Duodenal mucosa (tissue), 2 donors: ENCODE measurements around the gene FKBP4.

Experiments used
- H3K27ac ChIP-seq: one replicate; pipeline ENCODE4 v1.7.0; 2013; ENCODE audit warnings: low read depth, low read length
- H3K27me3 ChIP-seq, 2 donors: one replicate each; pipeline ENCODE4 v1.7.0; 2013; ENCODE audit warnings: low read length in 2 of 2, control low read depth in 1 of 2; ENCODE audit not compliant: insufficient read depth in 2 of 2, control insufficient read depth in 1 of 2
- H3K36me3 ChIP-seq, 2 donors: one replicate each; pipeline ENCODE4 v1.7.0; 2013; ENCODE audit warnings: low read length in 2 of 2, control low read depth in 1 of 2; ENCODE audit not compliant: insufficient read depth in 2 of 2, control insufficient read depth in 1 of 2
- H3K4me1 ChIP-seq, 2 donors: one replicate each; pipeline ENCODE4 v1.7.0; 2013; ENCODE audit warnings: low read length in 2 of 2, control low read depth in 1 of 2; ENCODE audit not compliant: insufficient read depth in 2 of 2, control insufficient read depth in 1 of 2
- H3K4me3 ChIP-seq, 2 donors: one replicate each; pipeline ENCODE4 v1.7.0; 2013; ENCODE audit warnings: low read length in 2 of 2, low read depth in 1 of 2
- H3K9ac ChIP-seq, 2 donors: one replicate each; pipeline ENCODE4 v1.7.0; 2013; ENCODE audit warnings: low read length in 2 of 2, low read depth in 1 of 2
- H3K9me3 ChIP-seq, 2 donors: one replicate each; pipeline ENCODE4 v1.7.0; 2013; ENCODE audit warnings: low read length in 2 of 2, control low read depth in 1 of 2; ENCODE audit not compliant: control insufficient read depth in 1 of 2

FKBP4 gene

DNA sequence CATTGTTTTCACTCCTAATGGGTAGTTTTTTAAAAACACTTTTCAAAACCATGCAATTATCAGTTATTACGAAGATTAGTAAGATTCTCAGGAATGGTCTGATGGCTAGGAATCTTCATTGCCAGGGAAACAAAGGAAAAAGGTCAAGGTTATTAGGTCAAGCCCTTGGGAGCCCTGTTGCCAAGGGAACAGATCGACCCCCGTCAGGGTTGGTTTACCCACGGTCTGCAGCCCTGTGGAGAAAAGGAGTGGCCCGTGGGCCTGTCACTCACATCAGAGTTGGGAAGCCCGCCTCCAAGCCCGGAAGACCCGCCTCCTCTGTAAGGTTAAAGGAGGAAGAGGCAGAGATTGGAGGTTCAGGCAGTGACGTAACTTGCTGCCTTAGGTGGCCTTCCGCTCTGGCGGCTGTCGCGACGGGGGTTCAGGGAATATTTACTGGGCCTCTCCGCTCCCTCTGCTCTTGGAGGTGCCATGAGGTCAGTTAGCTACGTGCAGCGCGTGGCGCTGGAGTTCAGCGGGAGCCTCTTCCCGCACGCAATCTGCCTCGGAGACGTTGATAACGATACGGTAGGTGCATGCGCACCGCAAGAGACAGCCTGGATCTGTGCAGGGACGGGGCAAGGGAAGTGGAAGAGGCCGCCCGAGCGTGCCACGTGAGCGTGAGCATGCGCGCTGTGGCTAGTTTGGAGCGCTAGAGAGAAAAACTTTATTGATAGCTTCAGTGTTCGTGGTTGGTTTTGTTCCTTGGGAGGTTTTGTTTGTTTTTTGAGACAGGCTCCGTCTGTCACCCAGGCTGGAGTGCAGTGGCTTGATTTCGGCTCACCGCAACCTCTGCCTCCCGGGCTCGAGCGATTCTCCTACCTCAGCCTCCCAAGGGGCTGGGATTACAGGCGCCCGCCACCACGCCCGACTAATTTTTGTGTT, 17.8 kb downstream of the FKBP4 start, which contains the start of gene ITFG2:
TSS of gene ITFG2 (plus strand) at position 379 of the 924 bp plus-strand sequence. CDS start at position 472, 93 bp downstream.
- Histone ChIP-seq H3K4me1 (peaks cover 18 to 20% of the 10 kb centered on the region in 2 donors), H3K27me3 (no peaks in the 10 kb centered on the region), H3K36me3 (peaks cover 3 to 7% of the 10 kb centered on the region in 2 donors), H3K4me3 (peak within 1 kb of the TSS; percentile 74 to 100), H3K9ac (peak within 1 kb of the TSS; percentile 83 to 93), H3K27ac (peak within 1 kb of the TSS; percentile 98), H3K9me3 (no peaks in the 10 kb centered on the region)

DNA sequence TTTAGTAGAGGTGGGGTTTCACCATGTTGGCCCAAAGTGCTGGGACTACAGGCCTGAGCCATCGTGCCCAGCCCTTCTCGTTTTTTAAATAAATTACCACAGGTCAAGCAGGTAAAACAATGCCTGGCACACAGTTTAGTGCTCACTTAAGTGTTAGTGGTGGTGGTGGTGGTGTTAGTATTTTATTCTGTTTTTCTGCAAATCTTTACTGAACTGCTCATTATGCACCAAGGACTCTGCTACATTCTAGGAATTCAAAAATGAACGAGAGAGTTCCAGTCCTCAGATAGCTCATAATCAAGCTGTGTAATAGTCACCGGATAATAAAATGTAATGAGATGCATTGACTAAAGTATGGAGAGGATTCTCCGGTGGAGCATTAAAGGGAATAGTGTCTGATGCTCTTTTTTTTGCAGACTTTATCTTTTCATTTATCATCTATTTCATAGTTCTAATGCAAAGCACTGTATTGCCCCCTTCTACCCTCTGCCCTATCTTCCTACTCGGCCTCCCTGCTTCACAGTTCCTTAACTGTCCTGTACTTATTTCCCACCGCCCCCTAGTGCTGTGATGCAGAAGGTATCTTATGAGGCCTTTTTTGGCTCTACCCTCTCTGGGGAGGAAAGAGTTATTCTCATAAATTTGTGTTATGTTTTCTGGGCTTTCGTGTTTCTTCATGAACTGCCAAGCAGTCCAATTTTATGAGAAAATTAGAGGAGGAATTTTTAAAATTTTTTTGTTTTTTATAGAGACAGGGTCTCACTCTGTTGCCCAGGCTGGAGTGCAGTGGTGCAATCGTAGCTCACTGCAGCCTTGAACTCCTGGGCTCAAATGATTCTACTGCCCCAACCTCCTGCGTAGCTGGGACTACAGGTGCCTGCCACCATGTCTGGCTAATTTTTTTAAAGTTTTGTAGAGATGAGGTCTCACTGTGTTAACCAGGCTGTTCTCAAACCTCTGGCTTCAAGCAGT, 18.7 kb downstream of the FKBP4 start:
- no peaks in the 10 kb centered on the region for H3K9me3 ChIP-seq
- peaks cover 18 to 20% of the 10 kb centered on the region in 2 donors for H3K4me1 ChIP-seq
- peaks cover 11 to 17% of the 10 kb centered on the region in 2 donors for H3K36me3 ChIP-seq
- H3K27ac ChIP-seq: peak overlapping the region; percentile 98
- no peaks in the 10 kb centered on the region for H3K27me3 ChIP-seq
- H3K9ac ChIP-seq: peak overlapping the region; percentile 83 to 93
- H3K4me3 ChIP-seq: peak overlapping the region; percentile 74 to 100

DNA sequence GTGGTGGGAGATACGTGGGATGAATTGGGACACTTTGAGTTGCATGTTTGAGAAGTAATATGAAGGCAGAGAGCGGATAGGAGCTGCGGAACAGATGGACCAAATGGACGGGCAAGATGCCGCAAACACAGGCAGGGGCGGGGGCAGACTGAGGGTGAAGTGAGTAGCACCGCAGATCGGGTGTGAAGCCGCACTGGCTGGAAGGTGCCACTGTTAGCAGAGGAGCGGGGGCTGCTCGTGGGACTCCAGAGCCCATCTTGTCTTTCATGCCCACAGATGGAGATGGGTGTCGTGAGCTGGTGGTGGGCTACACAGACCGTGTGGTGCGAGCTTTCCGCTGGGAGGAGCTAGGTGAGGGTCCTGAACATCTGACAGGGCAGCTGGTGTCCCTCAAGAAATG, 25.0 kb downstream of the FKBP4 start:
- peaks cover 34 to 74% of the 10 kb centered on the region in 2 donors for H3K36me3 ChIP-seq
- H3K27me3 ChIP-seq: no peaks in the 10 kb centered on the region
- no peak overlapping the region for H3K4me3 ChIP-seq
- H3K27ac ChIP-seq: no peak overlapping the region
- no peak overlapping the region for H3K9ac ChIP-seq
- no peaks in the 10 kb centered on the region for H3K9me3 ChIP-seq
- no peaks in the 10 kb centered on the region for H3K4me1 ChIP-seq

DNA sequence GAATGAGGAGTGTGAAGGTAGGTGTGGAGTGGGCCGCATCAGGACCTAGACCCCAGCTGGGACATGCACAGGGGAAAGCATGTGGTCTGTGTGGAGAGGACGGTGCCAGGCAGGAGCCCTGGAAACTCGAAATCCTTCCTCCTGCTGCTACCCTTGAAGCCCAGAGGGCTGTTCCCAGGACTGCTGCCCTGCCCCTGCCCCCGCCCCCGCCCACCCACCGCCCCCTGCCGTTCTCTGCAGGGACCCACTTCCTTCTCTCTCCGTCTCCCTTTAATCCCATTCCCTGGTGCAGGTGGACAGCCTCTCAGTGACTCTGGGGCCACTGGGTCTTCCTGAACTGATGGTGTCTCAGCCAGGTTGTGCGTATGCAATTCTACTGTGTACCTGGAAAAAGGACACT, 25.7 kb downstream of the FKBP4 start:
- Histone ChIP-seq H3K27me3 (no peaks in the 10 kb centered on the region), H3K4me1 (no peaks in the 10 kb centered on the region), H3K9ac (no peak overlapping the region), H3K9me3 (no peaks in the 10 kb centered on the region), H3K4me3 (no peak overlapping the region), H3K27ac (no peak overlapping the region), H3K36me3 (peaks cover 34 to 79% of the 10 kb centered on the region in 2 donors)

DNA sequence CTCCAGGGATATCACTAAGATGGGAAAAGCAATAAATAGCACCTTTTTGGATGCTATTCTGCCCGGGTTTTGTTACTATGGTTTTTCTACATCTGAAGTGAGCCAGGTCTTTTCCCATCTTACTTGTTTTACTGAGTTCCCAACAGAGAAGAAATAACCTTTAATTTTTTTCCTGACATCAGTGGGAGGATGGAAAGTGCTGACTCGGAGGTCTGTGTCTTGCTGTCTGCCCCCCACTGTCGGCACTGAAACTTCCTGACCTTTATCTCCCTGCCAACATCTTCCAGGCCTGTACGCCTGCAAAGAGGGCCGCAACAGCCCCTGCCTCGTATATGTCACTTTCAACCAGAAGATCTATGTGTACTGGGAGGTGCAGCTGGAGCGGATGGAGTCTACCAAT, 28.7 kb downstream of the FKBP4 start:
- Histone ChIP-seq H3K4me3 (no peak overlapping the region), H3K4me1 (no peaks in the 10 kb centered on the region), H3K27me3 (no peaks in the 10 kb centered on the region), H3K9me3 (no peaks in the 10 kb centered on the region), H3K9ac (no peak overlapping the region), H3K36me3 (peaks cover 35 to 94% of the 10 kb centered on the region in 2 donors), H3K27ac (no peak overlapping the region)

DNA sequence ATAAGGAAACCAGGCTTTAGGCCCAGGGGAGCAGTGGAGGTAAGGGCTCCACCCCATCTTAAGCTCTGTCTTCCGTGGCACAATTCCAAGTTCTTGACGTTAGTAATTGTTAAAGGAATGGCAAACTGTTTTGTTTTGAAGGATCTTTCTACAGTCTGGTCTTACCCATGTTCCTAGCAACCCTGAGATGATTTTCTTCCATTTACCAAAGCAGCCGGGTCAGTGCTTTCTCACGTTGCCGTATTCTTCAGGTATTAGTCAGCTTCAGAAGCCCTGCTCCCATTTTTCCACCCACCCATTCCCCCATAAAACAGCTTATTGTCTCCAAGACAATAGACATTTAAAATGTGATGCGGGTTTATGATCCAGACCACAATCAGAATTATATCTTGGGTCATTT, 29.8 kb downstream of the FKBP4 start:
- H3K36me3 ChIP-seq: peaks cover 35 to 94% of the 10 kb centered on the region in 2 donors
- H3K9me3 ChIP-seq: no peaks in the 10 kb centered on the region
- H3K27ac ChIP-seq: no peak overlapping the region
- H3K4me3 ChIP-seq: no peak overlapping the region
- H3K9ac ChIP-seq: no peak overlapping the region
- H3K4me1 ChIP-seq: no peaks in the 10 kb centered on the region
- H3K27me3 ChIP-seq: no peaks in the 10 kb centered on the region

DNA sequence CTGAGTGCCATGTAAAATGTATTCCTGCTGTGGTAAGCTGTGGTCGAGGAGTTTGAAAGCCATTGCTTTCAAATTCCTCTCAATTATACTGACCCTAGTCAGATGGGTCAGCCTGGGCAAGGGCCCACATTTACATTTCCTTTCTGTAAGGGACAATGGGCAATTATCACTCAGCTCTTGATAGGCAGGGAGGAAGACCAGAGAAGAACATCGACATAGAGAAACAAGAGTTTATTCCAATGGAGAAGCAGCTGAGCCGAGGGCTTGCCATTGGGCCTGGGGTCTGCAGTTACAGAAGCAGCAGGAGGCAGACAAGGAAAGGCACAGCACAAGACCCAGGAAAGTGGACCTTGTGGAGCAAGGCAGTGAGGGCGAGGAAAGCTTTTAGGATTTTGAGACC, 30.4 kb downstream of the FKBP4 start:
- H3K9ac ChIP-seq: no peak overlapping the region

DNA sequence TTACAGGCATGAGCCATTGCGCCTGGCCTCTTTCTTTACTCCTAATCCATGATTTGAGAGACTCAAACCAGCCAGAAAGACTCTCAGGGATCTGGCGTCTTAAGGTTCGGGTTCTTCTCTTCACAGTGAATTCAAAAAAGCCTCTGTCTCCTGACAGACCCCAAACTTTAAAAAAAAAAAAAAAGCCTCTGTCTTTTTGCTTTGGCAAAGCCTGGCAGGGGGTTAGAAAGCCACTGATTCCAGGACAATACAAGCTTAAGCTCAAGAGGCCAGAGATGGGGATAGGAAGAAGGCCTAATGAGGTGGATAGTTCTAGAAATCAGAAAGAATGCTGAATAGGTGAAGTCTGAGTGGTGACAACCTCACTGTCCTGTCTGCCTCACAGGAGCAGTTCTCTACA, 31.3 kb downstream of the FKBP4 start:
- no peaks in the 10 kb centered on the region for H3K4me1 ChIP-seq
- no peaks in the 10 kb centered on the region for H3K9me3 ChIP-seq
- H3K9ac ChIP-seq: no peak overlapping the region
- no peaks in the 10 kb centered on the region for H3K27me3 ChIP-seq
- no peak overlapping the region for H3K27ac ChIP-seq
- H3K36me3 ChIP-seq: peaks cover 30 to 89% of the 10 kb centered on the region in 2 donors
- no peak overlapping the region for H3K4me3 ChIP-seq

More for the DNA sequence above, 30.4 kb downstream of the FKBP4 start:
- Histone ChIP-seq H3K36me3 (peaks cover 35 to 90% of the 10 kb centered on the region in 2 donors), H3K27ac (no peak overlapping the region), H3K4me3 (no peak overlapping the region), H3K4me1 (no peaks in the 10 kb centered on the region), H3K9me3 (no peaks in the 10 kb centered on the region), H3K27me3 (no peaks in the 10 kb centered on the region)

DNA sequence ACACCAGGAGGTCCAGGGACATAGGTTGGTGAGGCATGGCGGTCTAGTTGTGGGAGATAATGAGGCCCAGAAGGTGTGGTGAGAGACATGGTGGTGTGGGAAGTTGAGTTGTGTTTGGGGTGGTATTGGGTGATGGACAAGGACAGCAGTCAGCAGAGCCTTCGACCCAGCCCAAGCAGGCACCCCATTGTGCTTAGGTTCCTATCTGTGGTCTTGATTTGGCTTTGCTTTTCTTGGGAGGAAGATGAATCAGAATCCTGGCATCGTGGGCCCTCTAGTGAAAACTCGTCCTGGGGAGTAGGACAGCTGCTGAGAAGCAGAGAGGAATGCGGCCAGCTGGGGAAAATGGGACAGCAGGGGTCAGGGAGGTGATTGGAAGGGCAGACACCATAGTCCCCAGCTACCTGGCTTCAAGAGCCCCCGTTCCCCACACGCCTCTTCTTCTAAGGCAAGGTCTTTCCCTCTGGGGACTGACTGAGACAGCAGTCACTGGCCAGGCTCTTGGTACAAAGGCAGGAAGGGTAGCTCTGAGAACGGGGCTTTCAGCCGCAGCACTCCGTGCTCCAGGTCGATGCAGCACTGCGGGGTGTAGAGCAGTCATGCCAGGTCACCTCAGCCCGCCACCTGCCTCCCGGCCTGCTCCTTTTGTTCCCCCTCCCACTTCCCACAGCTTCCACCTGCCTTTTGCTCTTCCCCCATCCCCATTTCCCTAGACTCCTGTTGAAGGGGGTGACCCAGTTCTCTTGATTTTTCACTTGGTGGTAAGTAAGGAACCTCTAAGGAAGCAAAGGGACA, 32.1 kb downstream of the FKBP4 start:
- Histone ChIP-seq H3K9me3 (no peaks in the 10 kb centered on the region), H3K4me3 (no peak overlapping the region), H3K4me1 (no peaks in the 10 kb centered on the region), H3K9ac (no peak overlapping the region), H3K36me3 (peaks cover 22 to 84% of the 10 kb centered on the region in 2 donors), H3K27me3 (no peaks in the 10 kb centered on the region), H3K27ac (no peak overlapping the region)
